ENCODE data around the gene NDUFAF2.
"Not testable (repeated sequence)": the region's sequence is repeated elsewhere in the genome, so short reads cannot be mapped to it uniquely, and the experiment has no call there.

NDUFAF2 gene

GRCh38 chr5:61085885-61086284 lies 140.9 kb downstream of the NDUFAF2 start:
- no peak overlapping the region for H3K27ac ChIP-seq
- no peak for TF ChIP-seq ZFX (IDR thresholded peaks at IDR 0.05; ENCODE audit: borderline replicate concordance)
- TF ChIP-seq, protein P1, sequence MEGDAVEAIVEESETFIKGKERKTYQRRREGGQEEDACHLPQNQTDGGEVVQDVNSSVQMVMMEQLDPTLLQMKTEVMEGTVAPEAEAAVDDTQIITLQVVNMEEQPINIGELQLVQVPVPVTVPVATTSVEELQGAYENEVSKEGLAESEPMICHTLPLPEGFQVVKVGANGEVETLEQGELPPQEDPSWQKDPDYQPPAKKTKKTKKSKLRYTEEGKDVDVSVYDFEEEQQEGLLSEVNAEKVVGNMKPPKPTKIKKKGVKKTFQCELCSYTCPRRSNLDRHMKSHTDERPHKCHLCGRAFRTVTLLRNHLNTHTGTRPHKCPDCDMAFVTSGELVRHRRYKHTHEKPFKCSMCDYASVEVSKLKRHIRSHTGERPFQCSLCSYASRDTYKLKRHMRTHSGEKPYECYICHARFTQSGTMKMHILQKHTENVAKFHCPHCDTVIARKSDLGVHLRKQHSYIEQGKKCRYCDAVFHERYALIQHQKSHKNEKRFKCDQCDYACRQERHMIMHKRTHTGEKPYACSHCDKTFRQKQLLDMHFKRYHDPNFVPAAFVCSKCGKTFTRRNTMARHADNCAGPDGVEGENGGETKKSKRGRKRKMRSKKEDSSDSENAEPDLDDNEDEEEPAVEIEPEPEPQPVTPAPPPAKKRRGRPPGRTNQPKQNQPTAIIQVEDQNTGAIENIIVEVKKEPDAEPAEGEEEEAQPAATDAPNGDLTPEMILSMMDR (IDR thresholded peaks at IDR 0.05): no peak

- H3K27ac ChIP-seq: no peak overlapping the region
- TF ChIP-seq, protein P1 (IDR thresholded peaks at IDR 0.05): no peak
- no peak for TF ChIP-seq ZFX (IDR thresholded peaks at IDR 0.05; ENCODE audit: borderline replicate concordance)
Measured at GRCh38 chr5:61087921-61088320, 142.9 kb downstream of the NDUFAF2 start.

GRCh38 chr5:61089351-61089750 lies 144.3 kb downstream of the NDUFAF2 start:
- no peak overlapping the region for H3K27ac ChIP-seq
- TF ChIP-seq, protein P1 (IDR thresholded peaks at IDR 0.05): no peak
- no peak for TF ChIP-seq ZFX (IDR thresholded peaks at IDR 0.05; ENCODE audit: borderline replicate concordance)

DNA sequence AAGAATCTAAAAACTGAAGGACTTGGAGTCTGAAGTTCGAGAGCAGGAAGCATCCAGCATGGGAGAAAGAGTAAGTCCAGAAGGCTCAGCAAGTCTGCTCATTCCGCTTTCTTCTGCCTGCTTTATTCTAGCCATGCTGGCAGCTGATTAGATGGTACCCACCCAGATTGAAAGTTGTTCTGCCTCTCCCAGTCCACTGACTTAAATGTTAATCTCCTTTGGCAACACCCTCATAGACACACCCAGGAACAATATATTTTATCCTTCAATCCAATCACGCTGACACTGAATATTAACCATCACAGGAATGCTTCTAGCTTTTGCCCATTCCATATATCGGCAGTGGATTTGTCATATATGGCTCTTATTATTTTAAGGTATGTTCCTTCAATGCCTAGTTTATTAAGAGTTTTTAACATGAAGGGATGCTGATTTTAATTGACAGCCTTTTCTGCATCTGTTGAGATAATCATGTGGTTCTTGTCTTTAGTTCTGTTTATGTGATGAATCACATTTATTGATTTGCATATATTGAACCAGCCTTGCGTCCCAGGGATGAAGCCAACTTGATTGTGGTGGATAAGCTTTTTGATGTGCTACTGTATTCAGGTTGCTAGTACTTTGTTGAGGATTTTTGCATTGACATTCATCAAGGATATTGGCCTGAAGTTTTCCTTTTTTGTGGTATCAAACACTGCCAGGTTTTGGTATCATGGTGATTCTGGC lies 148.2 kb downstream of the NDUFAF2 start:
- H3K27ac ChIP-seq: not testable (repeated sequence)

DNA sequence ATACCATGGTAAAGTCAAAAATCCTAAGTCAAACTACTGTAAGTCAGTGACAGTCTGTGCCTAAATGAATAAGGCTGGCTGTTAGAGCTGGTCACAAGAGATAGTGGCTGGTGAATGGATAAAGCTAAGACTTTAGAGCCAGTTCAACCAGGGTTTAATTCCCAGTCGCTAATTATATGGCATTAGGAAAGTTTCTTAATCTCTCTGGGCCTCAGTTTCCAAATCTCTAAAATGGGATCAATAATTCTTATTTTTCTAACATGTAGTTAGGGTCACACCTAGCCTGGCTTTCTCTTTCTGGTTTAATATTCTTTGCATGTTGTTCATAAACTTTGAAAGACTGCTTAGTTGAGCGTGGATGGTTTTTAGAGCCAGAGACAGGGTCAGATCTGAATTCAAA lies 152.5 kb downstream of the NDUFAF2 start:
- no peak for TF ChIP-seq ZFX (IDR thresholded peaks at IDR 0.05; ENCODE audit: borderline replicate concordance)
- TF ChIP-seq, protein P1 (IDR thresholded peaks at IDR 0.05): no peak
- H3K27ac ChIP-seq: no peak overlapping the region

DNA sequence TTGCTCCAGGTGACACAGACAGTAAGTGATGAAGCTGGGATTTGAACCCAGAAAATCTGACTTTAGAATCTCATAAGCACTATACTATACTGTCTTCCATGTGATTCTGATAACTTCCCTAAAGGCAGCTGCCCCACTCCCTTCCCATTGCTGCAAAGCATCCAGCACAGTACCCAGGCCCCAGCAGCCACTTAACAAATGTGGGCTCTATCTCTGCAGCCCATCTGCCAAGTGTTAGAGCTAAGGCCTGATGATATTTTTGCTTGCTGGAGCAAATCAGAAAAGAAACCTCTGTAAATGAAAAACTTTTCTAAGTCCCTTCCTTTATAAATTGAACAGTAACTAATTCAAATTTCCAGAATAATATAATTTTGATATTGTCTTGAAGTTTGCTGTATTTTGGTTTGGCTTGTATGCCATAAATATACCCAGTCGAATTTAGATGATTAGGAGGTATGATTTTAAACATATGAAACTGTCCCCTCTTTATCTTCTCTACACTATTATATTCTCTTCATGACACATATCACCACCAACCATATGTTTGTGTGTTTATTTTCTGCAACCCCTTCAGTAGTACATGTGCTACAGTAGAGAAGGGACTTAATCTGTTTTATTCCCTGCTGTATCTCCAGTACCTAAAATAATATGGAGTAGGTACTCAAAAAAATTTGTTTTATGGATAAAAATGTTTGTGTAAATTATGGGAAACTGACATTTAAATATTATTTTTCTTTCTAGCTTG lies 153.4 kb downstream of the NDUFAF2 start:
- TF ChIP-seq, protein P1 (IDR thresholded peaks at IDR 0.05): no peak
- no peak for TF ChIP-seq ZFX (IDR thresholded peaks at IDR 0.05; ENCODE audit: borderline replicate concordance)
- H3K27ac ChIP-seq: no peak overlapping the region

GRCh38 chr5:61100437-61100836 lies 155.4 kb downstream of the NDUFAF2 start:
- TF ChIP-seq, protein P1 (IDR thresholded peaks at IDR 0.05): no peak
- TF ChIP-seq ZFX (IDR thresholded peaks at IDR 0.05; ENCODE audit: borderline replicate concordance): no peak
- H3K27ac ChIP-seq: no peak overlapping the region

Data from 22Rv1 (cell line).